MM.1S (cell line): ENCODE data around the gene ITGB3BP.

Experiments used
- CTCF ChIP-seq: fragments of 300-600 bp; sonication (generic); IDR thresholded peaks from 2 replicates; pipeline ENCODE4 v1.5.1; 2016; ENCODE audit warnings: antibody characterized with exemption, low read length, mixed read lengths
- EZH2 ChIP-seq: fragments of 300-600 bp; sonication (generic); optimal IDR thresholded peaks from 2 replicates; pipeline ENCODE3; 2017; ENCODE audit warnings: low read depth, mild to moderate bottlenecking, antibody characterized with exemption, low read length, mixed read lengths

- TF ChIP-seq CTCF (no peak), EZH2 (no peak)
These were observed 35.5 kb downstream of the ITGB3BP start for GRCh38 chr1:63487336-63488065.
